HepG2 (cell line): ENCODE data around the gene THRSP. TPM values are rescaled to one million over a fixed set of nuclear protein-coding genes. Genes with fewer than 3 reads are reported as not detected.

ENCODE experiments used
- ARNTL ChIP-seq: sonication (generic); formaldehyde crosslinking; IDR thresholded peaks from 2 replicates; pipeline ENCODE4 v1.4.0; 2020; ENCODE audit warnings: mild to moderate bottlenecking, missing genetic modification reagents
- HOXA3 ChIP-seq: sonication (generic); formaldehyde crosslinking; IDR thresholded peaks from 2 replicates; pipeline ENCODE4 v1.5.0; 2020; ENCODE audit warnings: missing genetic modification reagents
- KDM3A ChIP-seq: IDR thresholded peaks from 2 replicates; pipeline ENCODE4 v1.6.1; 2018; ENCODE audit warnings: low read depth, missing compliant biosample characterization
- MIXL1 ChIP-seq: IDR thresholded peaks from 2 replicates; pipeline ENCODE4 v1.6.1; 2016
- PHF5A ChIP-seq: IDR thresholded peaks from one replicate; pipeline ENCODE4 v1.6.1; 2018; ENCODE audit warnings: low read depth, missing genetic modification reagents; ENCODE audit not compliant: unreplicated experiment
- RFX3 ChIP-seq: IDR thresholded peaks from 2 replicates; pipeline ENCODE4 v1.6.1; 2016; ENCODE audit warnings: missing biosample characterization, missing genetic modification reagents
- SOX5 ChIP-seq: IDR thresholded peaks from 2 replicates; pipeline ENCODE4 v1.6.1; 2016; ENCODE audit warnings: borderline replicate concordance
- SOX6 ChIP-seq, 2 experiments: fragments of 450-650 bp in 1 of 2; sonication (generic) in 1 of 2; formaldehyde crosslinking in 1 of 2; IDR thresholded peaks; 2 replicates each; pipeline versions ENCODE4 v1.4.0 to v1.6.1; 2017 to 2020; ENCODE audit warnings: antibody characterized with exemption in 1 of 2, mild to moderate bottlenecking in 1 of 2, missing genetic modification reagents in 1 of 2
- THAP11 ChIP-seq: IDR thresholded peaks from 2 replicates; pipeline ENCODE4 v1.6.1; 2016; ENCODE audit warnings: missing biosample characterization, missing genetic modification reagents
- ZFP36L1 ChIP-seq: sonication (generic); formaldehyde crosslinking; IDR thresholded peaks from 2 replicates; pipeline ENCODE4 v1.8.0; 2022; ENCODE audit warnings: mild to moderate bottlenecking, missing genetic modification reagents, moderate library complexity
- ZNF205 ChIP-seq: IDR thresholded peaks from 2 replicates; pipeline ENCODE4 v1.6.1; 2018; ENCODE audit warnings: missing biosample characterization, missing genetic modification reagents
- polyA plus RNA-seq, 8 experiments: library from polyadenylated mRNA; depleted of rRNA in 3 of 8; stranded (reverse) in 7 of 8; unstranded in 1 of 8; fragments of >200 nt; fragmentation: Illumina TruSeq in 4 of 8; extraction: Trizol in 4 of 8; gene quantifications; 2 replicates each; pipeline versions ENCODE4 v1.2.1 to v1.2.3, GENCODE V29; 2011 to 2016; ENCODE audit warnings: low read depth in 4 of 8, missing spikeins in 1 of 8, mixed read lengths in 1 of 8; ENCODE audit not compliant: insufficient read depth in 1 of 8
- total RNA-seq, 5 experiments: library from RNA; depleted of rRNA; stranded (reverse); fragments of >200 nt; fragmentation: Illumina TruSeq; extraction: Trizol; gene quantifications; 2 replicates each; pipeline ENCODE4 v1.2.3, GENCODE V29; 2016; ENCODE audit warnings: low read depth in 1 of 5
- TF ChIP-seq, protein P1 (sequence below): sonication (generic); formaldehyde crosslinking; conservative IDR thresholded peaks from 2 replicates; pipeline ENCODE4 v1.4.0; 2020; ENCODE audit warnings: mild to moderate bottlenecking, missing genetic modification reagents, moderate library complexity
- TF ChIP-seq, protein P2 (sequence below): sonication (generic); formaldehyde crosslinking; IDR thresholded peaks from 2 replicates; pipeline ENCODE4 v1.4.0; 2020; ENCODE audit warnings: missing genetic modification reagents, borderline replicate concordance
- TF ChIP-seq, protein P3 (sequence below): sonication (generic); formaldehyde crosslinking; IDR thresholded peaks from 2 replicates; pipeline ENCODE4 v1.5.0; 2020; ENCODE audit warnings: mild to moderate bottlenecking, missing genetic modification reagents, borderline replicate concordance
- TF ChIP-seq, protein P4 (sequence below): sonication (generic); formaldehyde crosslinking; IDR thresholded peaks from 2 replicates; pipeline ENCODE4 v1.9.0; 2022; ENCODE audit warnings: low read depth, missing genetic modification reagents
- TF ChIP-seq, protein P5 (sequence below): sonication (generic); formaldehyde crosslinking; IDR thresholded peaks from 2 replicates; pipeline ENCODE4 v1.9.0; 2022; ENCODE audit warnings: missing genetic modification reagents, mild to moderate bottlenecking, borderline replicate concordance

The THRSP gene
- total and polyA plus RNA-seq, 2 of the 13 experiments (the other 11 are each of a cell fraction or from before 2014, with no cell fraction given), result 0.13 to 0.58 TPM

DNA sequence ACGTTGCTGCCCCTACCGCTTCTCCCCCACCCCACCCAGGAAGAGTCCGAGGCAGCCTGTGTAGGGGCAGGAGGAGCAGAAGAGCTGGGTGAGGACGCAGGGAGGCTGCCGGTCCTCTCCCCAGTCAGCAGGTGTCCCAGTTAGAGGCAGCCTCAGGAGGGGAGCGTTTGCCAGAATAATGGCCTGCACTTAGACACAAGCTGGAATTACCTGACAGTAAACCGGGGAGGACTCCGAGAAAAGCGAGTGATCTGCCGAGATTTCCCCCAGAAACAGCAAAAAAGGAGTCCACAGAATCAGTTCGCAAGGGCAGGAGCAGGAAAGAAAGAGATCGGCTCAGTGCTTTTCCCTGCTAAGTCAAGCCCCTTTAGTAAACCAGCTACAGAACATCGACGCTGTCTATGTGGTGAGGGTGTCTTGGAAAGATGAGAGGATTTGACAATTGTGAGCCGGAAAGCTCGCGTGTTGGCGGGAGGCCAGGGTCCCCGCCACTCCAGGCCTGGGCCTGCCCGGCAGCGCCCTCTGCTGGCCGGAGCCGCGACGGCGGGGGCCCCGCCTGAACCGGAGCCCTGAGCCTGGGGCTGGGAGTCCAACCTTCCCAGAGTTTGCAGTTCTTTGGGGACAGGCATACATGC, 17.7 kb upstream of the THRSP start (continued):
- 0 out of 2 replicates have a peak, but pooled peaks have one; percentile 37 for TF ChIP-seq ZFP36L1 (CRISPR knock-in tag)
- peak; percentile 82; the same call in 1 of the 2 replicates for TF ChIP-seq ZNF205 (CRISPR knock-in tag)
- TF ChIP-seq SOX5 (CRISPR knock-in tag), result peak; percentile 59; the same call in 1 of the 2 replicates
- TF ChIP-seq, protein P1, sequence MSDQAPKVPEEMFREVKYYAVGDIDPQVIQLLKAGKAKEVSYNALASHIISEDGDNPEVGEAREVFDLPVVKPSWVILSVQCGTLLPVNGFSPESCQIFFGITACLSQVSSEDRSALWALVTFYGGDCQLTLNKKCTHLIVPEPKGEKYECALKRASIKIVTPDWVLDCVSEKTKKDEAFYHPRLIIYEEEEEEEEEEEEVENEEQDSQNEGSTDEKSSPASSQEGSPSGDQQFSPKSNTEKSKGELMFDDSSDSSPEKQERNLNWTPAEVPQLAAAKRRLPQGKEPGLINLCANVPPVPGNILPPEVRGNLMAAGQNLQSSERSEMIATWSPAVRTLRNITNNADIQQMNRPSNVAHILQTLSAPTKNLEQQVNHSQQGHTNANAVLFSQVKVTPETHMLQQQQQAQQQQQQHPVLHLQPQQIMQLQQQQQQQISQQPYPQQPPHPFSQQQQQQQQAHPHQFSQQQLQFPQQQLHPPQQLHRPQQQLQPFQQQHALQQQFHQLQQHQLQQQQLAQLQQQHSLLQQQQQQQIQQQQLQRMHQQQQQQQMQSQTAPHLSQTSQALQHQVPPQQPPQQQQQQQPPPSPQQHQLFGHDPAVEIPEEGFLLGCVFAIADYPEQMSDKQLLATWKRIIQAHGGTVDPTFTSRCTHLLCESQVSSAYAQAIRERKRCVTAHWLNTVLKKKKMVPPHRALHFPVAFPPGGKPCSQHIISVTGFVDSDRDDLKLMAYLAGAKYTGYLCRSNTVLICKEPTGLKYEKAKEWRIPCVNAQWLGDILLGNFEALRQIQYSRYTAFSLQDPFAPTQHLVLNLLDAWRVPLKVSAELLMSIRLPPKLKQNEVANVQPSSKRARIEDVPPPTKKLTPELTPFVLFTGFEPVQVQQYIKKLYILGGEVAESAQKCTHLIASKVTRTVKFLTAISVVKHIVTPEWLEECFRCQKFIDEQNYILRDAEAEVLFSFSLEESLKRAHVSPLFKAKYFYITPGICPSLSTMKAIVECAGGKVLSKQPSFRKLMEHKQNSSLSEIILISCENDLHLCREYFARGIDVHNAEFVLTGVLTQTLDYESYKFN (CRISPR knock-in tag), result peak; percentile 60; the same call in 1 of the 2 replicates
- TF ChIP-seq, protein P2, sequence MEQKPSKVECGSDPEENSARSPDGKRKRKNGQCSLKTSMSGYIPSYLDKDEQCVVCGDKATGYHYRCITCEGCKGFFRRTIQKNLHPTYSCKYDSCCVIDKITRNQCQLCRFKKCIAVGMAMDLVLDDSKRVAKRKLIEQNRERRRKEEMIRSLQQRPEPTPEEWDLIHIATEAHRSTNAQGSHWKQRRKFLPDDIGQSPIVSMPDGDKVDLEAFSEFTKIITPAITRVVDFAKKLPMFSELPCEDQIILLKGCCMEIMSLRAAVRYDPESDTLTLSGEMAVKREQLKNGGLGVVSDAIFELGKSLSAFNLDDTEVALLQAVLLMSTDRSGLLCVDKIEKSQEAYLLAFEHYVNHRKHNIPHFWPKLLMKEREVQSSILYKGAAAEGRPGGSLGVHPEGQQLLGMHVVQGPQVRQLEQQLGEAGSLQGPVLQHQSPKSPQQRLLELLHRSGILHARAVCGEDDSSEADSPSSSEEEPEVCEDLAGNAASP (CRISPR knock-in tag), result peak; percentile 72
- TF ChIP-seq, protein P3, sequence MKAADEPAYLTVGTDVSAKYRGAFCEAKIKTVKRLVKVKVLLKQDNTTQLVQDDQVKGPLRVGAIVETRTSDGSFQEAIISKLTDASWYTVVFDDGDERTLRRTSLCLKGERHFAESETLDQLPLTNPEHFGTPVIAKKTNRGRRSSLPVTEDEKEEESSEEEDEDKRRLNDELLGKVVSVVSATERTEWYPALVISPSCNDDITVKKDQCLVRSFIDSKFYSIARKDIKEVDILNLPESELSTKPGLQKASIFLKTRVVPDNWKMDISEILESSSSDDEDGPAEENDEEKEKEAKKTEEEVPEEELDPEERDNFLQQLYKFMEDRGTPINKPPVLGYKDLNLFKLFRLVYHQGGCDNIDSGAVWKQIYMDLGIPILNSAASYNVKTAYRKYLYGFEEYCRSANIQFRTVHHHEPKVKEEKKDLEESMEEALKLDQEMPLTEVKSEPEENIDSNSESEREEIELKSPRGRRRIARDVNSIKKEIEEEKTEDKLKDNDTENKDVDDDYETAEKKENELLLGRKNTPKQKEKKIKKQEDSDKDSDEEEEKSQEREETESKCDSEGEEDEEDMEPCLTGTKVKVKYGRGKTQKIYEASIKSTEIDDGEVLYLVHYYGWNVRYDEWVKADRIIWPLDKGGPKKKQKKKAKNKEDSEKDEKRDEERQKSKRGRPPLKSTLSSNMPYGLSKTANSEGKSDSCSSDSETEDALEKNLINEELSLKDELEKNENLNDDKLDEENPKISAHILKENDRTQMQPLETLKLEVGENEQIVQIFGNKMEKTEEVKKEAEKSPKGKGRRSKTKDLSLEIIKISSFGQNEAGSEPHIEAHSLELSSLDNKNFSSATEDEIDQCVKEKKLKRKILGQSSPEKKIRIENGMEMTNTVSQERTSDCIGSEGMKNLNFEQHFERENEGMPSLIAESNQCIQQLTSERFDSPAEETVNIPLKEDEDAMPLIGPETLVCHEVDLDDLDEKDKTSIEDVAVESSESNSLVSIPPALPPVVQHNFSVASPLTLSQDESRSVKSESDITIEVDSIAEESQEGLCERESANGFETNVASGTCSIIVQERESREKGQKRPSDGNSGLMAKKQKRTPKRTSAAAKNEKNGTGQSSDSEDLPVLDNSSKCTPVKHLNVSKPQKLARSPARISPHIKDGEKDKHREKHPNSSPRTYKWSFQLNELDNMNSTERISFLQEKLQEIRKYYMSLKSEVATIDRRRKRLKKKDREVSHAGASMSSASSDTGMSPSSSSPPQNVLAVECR, result peak; percentile 44; the same call in 1 of the 2 replicates
- TF ChIP-seq KDM3A (CRISPR knock-in tag), result peak; percentile 83; the same call in 1 of the 2 replicates
- TF ChIP-seq PHF5A (CRISPR knock-in tag), result peak; percentile 35
- peak; percentile 73 for TF ChIP-seq MIXL1 (CRISPR knock-in tag)
- TF ChIP-seq SOX6 (IDR thresholded peaks at IDR 0.05), result no peak
- TF ChIP-seq SOX6 (CRISPR knock-in tag; IDR thresholded peaks at IDR 0.05), result peak; percentile 73; the same call in 1 of the 2 replicates
- TF ChIP-seq RFX3 (CRISPR knock-in tag), result no peak
- peak; percentile 62 for TF ChIP-seq HOXA3 (CRISPR knock-in tag)
- TF ChIP-seq, protein P4, sequence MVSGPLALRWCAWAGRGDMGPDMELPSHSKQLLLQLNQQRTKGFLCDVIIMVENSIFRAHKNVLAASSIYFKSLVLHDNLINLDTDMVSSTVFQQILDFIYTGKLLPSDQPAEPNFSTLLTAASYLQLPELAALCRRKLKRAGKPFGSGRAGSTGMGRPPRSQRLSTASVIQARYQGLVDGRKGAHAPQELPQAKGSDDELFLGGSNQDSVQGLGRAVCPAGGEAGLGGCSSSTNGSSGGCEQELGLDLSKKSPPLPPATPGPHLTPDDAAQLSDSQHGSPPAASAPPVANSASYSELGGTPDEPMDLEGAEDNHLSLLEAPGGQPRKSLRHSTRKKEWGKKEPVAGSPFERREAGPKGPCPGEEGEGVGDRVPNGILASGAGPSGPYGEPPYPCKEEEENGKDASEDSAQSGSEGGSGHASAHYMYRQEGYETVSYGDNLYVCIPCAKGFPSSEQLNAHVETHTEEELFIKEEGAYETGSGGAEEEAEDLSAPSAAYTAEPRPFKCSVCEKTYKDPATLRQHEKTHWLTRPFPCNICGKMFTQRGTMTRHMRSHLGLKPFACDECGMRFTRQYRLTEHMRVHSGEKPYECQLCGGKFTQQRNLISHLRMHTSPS (CRISPR knock-in tag), result no peak
- peak; percentile 54; the same call in 1 of the 2 replicates for TF ChIP-seq ARNTL (CRISPR knock-in tag)
- TF ChIP-seq, protein P5, sequence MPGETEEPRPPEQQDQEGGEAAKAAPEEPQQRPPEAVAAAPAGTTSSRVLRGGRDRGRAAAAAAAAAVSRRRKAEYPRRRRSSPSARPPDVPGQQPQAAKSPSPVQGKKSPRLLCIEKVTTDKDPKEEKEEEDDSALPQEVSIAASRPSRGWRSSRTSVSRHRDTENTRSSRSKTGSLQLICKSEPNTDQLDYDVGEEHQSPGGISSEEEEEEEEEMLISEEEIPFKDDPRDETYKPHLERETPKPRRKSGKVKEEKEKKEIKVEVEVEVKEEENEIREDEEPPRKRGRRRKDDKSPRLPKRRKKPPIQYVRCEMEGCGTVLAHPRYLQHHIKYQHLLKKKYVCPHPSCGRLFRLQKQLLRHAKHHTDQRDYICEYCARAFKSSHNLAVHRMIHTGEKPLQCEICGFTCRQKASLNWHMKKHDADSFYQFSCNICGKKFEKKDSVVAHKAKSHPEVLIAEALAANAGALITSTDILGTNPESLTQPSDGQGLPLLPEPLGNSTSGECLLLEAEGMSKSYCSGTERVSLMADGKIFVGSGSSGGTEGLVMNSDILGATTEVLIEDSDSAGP, result peak; percentile 86
- peak; percentile 69; the same call in 1 of the 2 replicates for TF ChIP-seq THAP11 (CRISPR knock-in tag)
